ENCODE data around the gene PTCH1.

PTCH1 gene

DNA sequence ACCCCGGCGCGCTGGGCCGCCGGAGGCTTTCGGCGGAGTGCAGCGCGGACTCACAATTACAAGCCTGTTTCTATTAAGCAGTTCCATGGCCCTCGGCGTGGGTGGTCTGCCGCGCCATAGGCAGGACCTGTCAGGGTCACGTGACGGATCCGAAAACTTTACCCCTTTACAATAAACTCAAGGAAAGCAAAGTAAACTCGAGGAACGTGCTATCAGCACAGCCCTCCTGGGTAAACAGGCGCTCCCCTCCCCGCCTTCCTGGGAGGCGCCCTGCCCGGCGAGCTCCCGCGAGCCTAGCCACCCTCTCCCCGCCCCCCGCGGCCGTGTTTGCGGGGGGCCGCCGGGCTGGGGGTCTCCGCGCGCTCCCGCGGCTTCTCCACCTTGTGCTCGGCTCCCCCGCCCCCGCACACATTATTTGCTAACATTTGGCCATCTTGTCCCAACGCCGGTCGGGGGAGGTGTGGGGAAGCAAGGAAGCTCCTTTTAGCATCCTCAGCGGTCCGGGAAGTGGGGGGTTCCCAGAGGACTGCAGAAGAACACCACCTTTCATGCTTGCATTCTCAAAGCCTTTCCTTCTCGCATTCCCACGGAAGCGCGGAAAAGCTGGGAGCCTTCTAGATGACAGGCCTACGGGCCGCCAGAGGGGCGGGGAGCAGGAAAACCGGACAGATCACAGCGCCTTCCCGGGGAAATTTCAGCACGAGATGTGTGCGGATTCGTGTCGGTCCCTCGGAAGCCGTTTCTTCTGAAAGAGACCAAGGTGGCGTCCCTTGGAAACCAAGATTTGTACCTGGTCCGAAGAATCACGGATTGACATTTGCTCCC lies at the start of gene PTCH1:
Gene PTCH1, minus strand, starts transcription at position 238 of the 825 bp plus-strand sequence.
- Mint-ChIP-seq H3K27me3 (ENCODE audit: low read depth, poor library complexity) (peaks cover 23% of the 10 kb centered on the region), H3K27ac (peak within 1 kb of the TSS; percentile 73), H3K36me3 (ENCODE audit: low read depth) (no peaks in the 10 kb centered on the region), H3K4me3 (peak within 1 kb of the TSS; percentile 93), H3K9me3 (peaks cover 3% of the 10 kb centered on the region), H3K4me1 (peaks cover 48% of the 10 kb centered on the region)
- peak; percentile 75 for DNase-seq
- no peak for TF ChIP-seq CTCF (IDR thresholded peaks at IDR 0.05)

GRCh38 chr9:95565982-95566381 lies 49.2 kb upstream of the PTCH1 start:
- no peak for TF ChIP-seq CTCF (IDR thresholded peaks at IDR 0.05)
- H3K27ac Mint-ChIP-seq = no peak overlapping the region
- H3K27me3 Mint-ChIP-seq (ENCODE audit: low read depth, poor library complexity) = peaks cover 7% of the 10 kb centered on the region
- H3K4me3 Mint-ChIP-seq = no peak overlapping the region
- no peaks in the 10 kb centered on the region for H3K36me3 Mint-ChIP-seq (ENCODE audit: low read depth)
- H3K4me1 Mint-ChIP-seq = peaks cover 30% of the 10 kb centered on the region
- H3K9me3 Mint-ChIP-seq = no peaks in the 10 kb centered on the region
- DNase-seq = no peak

DNA sequence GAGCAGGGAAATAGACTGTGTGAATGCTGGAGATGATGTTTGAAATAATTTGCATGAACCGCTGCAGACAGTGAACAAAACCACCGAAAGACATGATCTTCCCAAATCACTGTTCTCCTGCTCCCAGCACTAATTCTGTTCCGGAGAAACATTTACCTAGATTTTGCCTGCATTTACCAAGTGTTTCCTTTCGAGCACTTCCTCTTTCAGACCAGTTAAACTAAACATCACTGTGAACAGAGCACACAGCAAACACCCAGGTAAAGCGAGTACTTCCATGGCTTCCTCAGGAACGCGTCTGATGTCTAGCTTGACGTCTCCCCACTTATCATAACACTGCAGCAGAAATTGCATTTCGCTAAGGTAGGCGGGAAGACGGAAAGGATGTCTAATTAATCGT lies 45.1 kb upstream of the PTCH1 start:
- peaks cover 4% of the 10 kb centered on the region for H3K9me3 Mint-ChIP-seq
- H3K36me3 Mint-ChIP-seq (ENCODE audit: low read depth) = peaks cover 5% of the 10 kb centered on the region
- no peak overlapping the region for H3K4me3 Mint-ChIP-seq
- TF ChIP-seq CTCF (IDR thresholded peaks at IDR 0.05) = no peak
- no peak overlapping the region for H3K27ac Mint-ChIP-seq
- peaks cover 18% of the 10 kb centered on the region for H3K27me3 Mint-ChIP-seq (ENCODE audit: low read depth, poor library complexity)
- H3K4me1 Mint-ChIP-seq = peaks cover 31% of the 10 kb centered on the region
- no peak for DNase-seq

- no peak overlapping the region for H3K4me3 Mint-ChIP-seq
- H3K9me3 Mint-ChIP-seq = peaks cover 23% of the 10 kb centered on the region
- peaks cover 10% of the 10 kb centered on the region for H3K36me3 Mint-ChIP-seq (ENCODE audit: low read depth)
Observed at GRCh38 chr9:95557142-95557541, 40.4 kb upstream of the PTCH1 start.

GRCh38 chr9:95556521-95556920 lies 39.8 kb upstream of the PTCH1 start:
- H3K36me3 Mint-ChIP-seq (ENCODE audit: low read depth) = peaks cover 10% of the 10 kb centered on the region
- H3K9me3 Mint-ChIP-seq = peaks cover 23% of the 10 kb centered on the region
- peaks cover 69% of the 10 kb centered on the region for H3K27me3 Mint-ChIP-seq (ENCODE audit: low read depth, poor library complexity)
- peaks cover 22% of the 10 kb centered on the region for H3K4me1 Mint-ChIP-seq
- no peak overlapping the region for H3K27ac Mint-ChIP-seq
- no peak overlapping the region for H3K4me3 Mint-ChIP-seq
- TF ChIP-seq CTCF (IDR thresholded peaks at IDR 0.05) = no peak
- no peak for DNase-seq

More at GRCh38 chr9:95557142-95557541, 40.4 kb upstream of the PTCH1 start:
- TF ChIP-seq CTCF (IDR thresholded peaks at IDR 0.05) = no peak
- no peak for DNase-seq
- Mint-ChIP-seq H3K27ac (peak overlapping the region; percentile 94), H3K4me1 (peaks cover 21% of the 10 kb centered on the region), H3K27me3 (ENCODE audit: low read depth, poor library complexity) (peaks cover 63% of the 10 kb centered on the region)

Data from nephron progenitor cell (in vitro differentiated cells).